Pancreas (tissue), 10 donors: Measurements from ENCODE around the gene MYLK. TPM values are rescaled to one million over a fixed set of nuclear protein-coding genes. Genes with fewer than 3 reads are reported as not detected.

Source experiments
- ATAC-seq, 4 donors: fragments of 200-7000 bp; cut with Tn5 transposase; one replicate each; pipeline versions ENCODE4 v1.8.0 to v1.9.1; 2020; ENCODE audit warnings: mild to moderate bottlenecking in 4 of 4, moderate library complexity in 4 of 4
- DNase-seq, 6 donors: peaks; one replicate each; pipeline ENCODE4 v3.0.0-alpha.2; 2020
- FAIRE-seq: peaks from 2 replicates; lab custom pipeline; 2012; peaks lifted over from hg19 to GRCh38; lab: Jason Lieb, UNC
- H3K27ac ChIP-seq, 4 donors: fragments of 200-600 bp; sonication (generic); 1 replicate in 3 of 4; 2 replicates in 1 of 4; pipeline versions ENCODE4 v1.5.0 to v1.8.0; 2020
- H3K27me3 ChIP-seq, 4 donors: fragments of 200-600 bp; one replicate each; pipeline ENCODE4 v1.8.0; 2021
- H3K36me3 ChIP-seq, 3 donors: fragments of 200-600 bp; sonication (generic) in 1 of 3; one replicate each; pipeline versions ENCODE4 v1.5.0 to v1.8.0; 2020 to 2021
- H3K4me1 ChIP-seq, 3 donors: fragments of 200-600 bp; one replicate each; pipeline ENCODE4 v1.8.0; 2021
- H3K4me3 ChIP-seq, 4 donors: fragments of 200-600 bp; sonication (generic) in 2 of 4; one replicate each; pipeline versions ENCODE4 v1.5.0 to v1.8.0; 2020 to 2021
- H3K9me3 ChIP-seq, 4 donors: fragments of 200-600 bp; one replicate each; pipeline ENCODE4 v1.8.0; 2021
- CTCF ChIP-seq, 4 donors: fragments of 200-600 bp; sonication (generic) in 3 of 4; IDR thresholded peaks; one replicate each; pipeline versions ENCODE4 v1.5.0 to v1.8.0; 2021; ENCODE audit warnings: antibody characterized with exemption in 4 of 4
- WGBS, 2 donors: extraction: QIAGEN DNeasy Blood & Tissue Kit; methylation state at CpG; one replicate each; pipeline ENCODE4 v1.1.7; 2013; 5-methylcytosine and 5-hydroxymethylcytosine counted together
- intact Hi-C, 3 donors: fragments of 100-400 bp; cut with DNase I; formaldehyde crosslinking; loops; one replicate each; pipeline versions ENCODE4 v1.11.1 to v1.14.2; 2022
- polyA plus RNA-seq, 2 donors: library from polyadenylated mRNA; stranded (reverse); fragments of 200-250 nt; gene quantifications; one replicate each; pipeline ENCODE4 v1.2.3, GENCODE V29; 2013
- total RNA-seq, 6 donors: library from RNA; stranded (reverse); fragmentation: NEBNext Ultra II Directional in 4 of 6; extraction: Animal tissue kit (Norgen Biotek cat#: 25700) in 4 of 6; gene quantifications; one replicate each; pipeline versions ENCODE4 v1.2.1 to v1.2.4, GENCODE V29; 2021 to 2023
- donor health status: healthy with polysubstance abuse.
- donor health status: DM: no; HTN: no; CAD: no; lungs with moderate emphysema.
- donor health status: DM: no; HTN: no; CAD: no.
- donor health status: control.
- donor health status: control.
- donor health status: Bipolar disorder and iron deficiency.
- donor health status: DM: yes; HTN: yes; CAD: no.
- donor health status: DM: no; HTN: no; CAD: no.
- donor health status: DM: no; HTN: no; CAD: no.
- donor health status: DM: yes; HTN: yes; CAD: no.

MYLK gene
- total and polyA plus RNA-seq, 8 donors = 3.1 to 12.0 (median 6.7) TPM

- Histone ChIP-seq H3K9me3 (no peaks in the 10 kb centered on the region), H3K4me1 (no peaks in the 10 kb centered on the region), H3K36me3 (no peaks in the 10 kb centered on the region), H3K4me3 (no peak overlapping the region), H3K27ac (no peak overlapping the region), H3K27me3 (no peaks in the 10 kb centered on the region)
- DNase-seq (no peak), ATAC-seq (no peak), FAIRE-seq (no peak)
- 64 to 86% methylated on average over 2 of the region's 2 CpGs for WGBS, 2 donors
- no peak for TF ChIP-seq CTCF (IDR thresholded peaks at IDR 0.05)
- intact Hi-C loops = loop anchor here in 1 of 3 donors (5.0 kb wide), 1 partner anchor 43 kb away; no protein-coding TSS in a partner anchor
These were observed 189.0 kb downstream of the MYLK start for GRCh38 chr3:123695152-123695551.

- 77% methylated on average over 6 of the region's 6 CpGs for WGBS, 2 donors
- FAIRE-seq (no peak), DNase-seq (no peak), ATAC-seq (peak in 1 of 4 donors; percentile 19)
- Histone ChIP-seq H3K36me3 (no peaks in the 10 kb centered on the region), H3K27me3 (no peaks in the 10 kb centered on the region), H3K27ac (no peak overlapping the region), H3K4me1 (no peaks in the 10 kb centered on the region), H3K4me3 (no peak overlapping the region), H3K9me3 (no peaks in the 10 kb centered on the region)
- intact Hi-C loops = loop anchor here in 1 of 3 donors (5.0 kb wide), 1 partner anchor 42 kb away; no protein-coding TSS in a partner anchor
- no peak for TF ChIP-seq CTCF (IDR thresholded peaks at IDR 0.05)
These were observed 189.6 kb downstream of the MYLK start for GRCh38 chr3:123694366-123695087.

GRCh38 chr3:123693584-123694190 is 190.4 kb downstream of the MYLK start:
- FAIRE-seq = no peak
- intact Hi-C loops = no loop called here
- WGBS, 2 donors = 75 to 82% methylated on average over 2 of the region's 2 CpGs

GRCh38 chr3:123692671-123693070 is 191.5 kb downstream of the MYLK start:
- intact Hi-C loops = no loop called here
- Histone ChIP-seq H3K36me3 (no peaks in the 10 kb centered on the region), H3K27me3 (no peaks in the 10 kb centered on the region), H3K4me1 (no peaks in the 10 kb centered on the region), H3K27ac (no peak overlapping the region), H3K9me3 (no peaks in the 10 kb centered on the region), H3K4me3 (no peak overlapping the region)
- ATAC-seq (no peak), DNase-seq (no peak), FAIRE-seq (no peak)
- WGBS, 2 donors = 81 to 84% methylated on average over 13 of the region's 13 CpGs
- TF ChIP-seq CTCF (IDR thresholded peaks at IDR 0.05) = no peak

More at GRCh38 chr3:123693584-123694190, 190.4 kb downstream of the MYLK start:
- Histone ChIP-seq H3K9me3 (no peaks in the 10 kb centered on the region), H3K27ac (no peak overlapping the region), H3K4me3 (no peak overlapping the region), H3K36me3 (no peaks in the 10 kb centered on the region), H3K4me1 (no peaks in the 10 kb centered on the region), H3K27me3 (no peaks in the 10 kb centered on the region)
- DNase-seq (no peak), ATAC-seq (no peak)
- no peak for TF ChIP-seq CTCF (IDR thresholded peaks at IDR 0.05)

- Histone ChIP-seq H3K27ac (no peak overlapping the region), H3K27me3 (no peaks in the 10 kb centered on the region), H3K9me3 (no peaks in the 10 kb centered on the region), H3K36me3 (no peaks in the 10 kb centered on the region), H3K4me1 (no peaks in the 10 kb centered on the region), H3K4me3 (no peak overlapping the region)
- FAIRE-seq (no peak), DNase-seq (no peak), ATAC-seq (no peak)
- TF ChIP-seq CTCF (IDR thresholded peaks at IDR 0.05) = no peak
- intact Hi-C loops = no loop called here
- WGBS, 2 donors = 73 to 82% methylated on average over 9 of the region's 9 CpGs
These were observed 192.1 kb downstream of the MYLK start for GRCh38 chr3:123692041-123692440.
